HCT116 (cell line): ENCODE data around the gene PEX26.

Source experiments
- CTCF ChIP-seq, 3 experiments: fragments of 200-600 bp in 1 of 3; sonication (generic) in 1 of 3; IDR thresholded peaks in 2 of 3; conservative IDR thresholded peaks in 1 of 3; 2 replicates each; pipeline ENCODE4 v1.5.1; 2012 to 2017; ENCODE audit warnings: low read depth in 2 of 3, low read length in 2 of 3, antibody characterized with exemption in 1 of 3, borderline replicate concordance in 1 of 3, control low read depth in 1 of 3, mild to moderate bottlenecking in 1 of 3, mixed read lengths in 1 of 3, mixed run types in 1 of 3, moderate library complexity in 1 of 3; ENCODE audit not compliant: insufficient read depth in 1 of 3
- FOSL1 ChIP-seq: IDR thresholded peaks from 2 replicates; pipeline ENCODE4 v1.6.1; 2012; ENCODE audit warnings: low read depth
- POLR2AphosphoS5 ChIP-seq: IDR thresholded peaks from 2 replicates; pipeline ENCODE4 v1.6.1; 2011; ENCODE audit warnings: mild to moderate bottlenecking, low read depth, low read length, moderate library complexity
- RAD21 ChIP-seq: IDR thresholded peaks from 2 replicates; pipeline ENCODE4 v1.6.1; 2012; ENCODE audit warnings: low read depth, mild to moderate bottlenecking
- ZBTB33 ChIP-seq: IDR thresholded peaks from 2 replicates; pipeline ENCODE4 v1.6.1; 2011; ENCODE audit warnings: mild to moderate bottlenecking, low read length, moderate library complexity; ENCODE audit not compliant: insufficient replicate concordance; ENCODE audit errors: extremely low read depth

GRCh38 chr22:18091916-18092526 lies 14.2 kb downstream of the PEX26 start:
- TF ChIP-seq POLR2AphosphoS5 (no peak), ZBTB33 (no peak), CTCF (IDR thresholded peaks at IDR 0.05 in 2 of 3, conservative IDR thresholded peaks at IDR 0.05 in 1 of 3; ENCODE audit: borderline replicate concordance in 1 of 3, insufficient read depth in 1 of 3, low read depth in 2 of 3, low read length in 2 of 3) (no peak), RAD21 (no peak), FOSL1 (no peak)
